NK-92 (cell line): ENCODE results near the gene UBN1.

Experiments used
- DNase-seq: peaks from one replicate; lab custom pipeline; 2025; ENCODE audit not compliant: unreplicated experiment; lab: John Stamatoyannopoulos, UW

UBN1 gene

GRCh38 chr16:4820652-4821051, 26.6 kb upstream of the UBN1 start:
- no peak for DNase-seq

GRCh38 chr16:4825196-4825595, 22.1 kb upstream of the UBN1 start:
- DNase-seq = no peak

- DNase-seq = no peak
These were observed 20.8 kb upstream of the UBN1 start for GRCh38 chr16:4826526-4826925.

- DNase-seq = no peak
These were observed 20.3 kb upstream of the UBN1 start for GRCh38 chr16:4826980-4827379.

- DNase-seq = no peak
These were observed 18.5 kb upstream of the UBN1 start for GRCh38 chr16:4828567-4829321.

GRCh38 chr16:4830408-4830807, 16.9 kb upstream of the UBN1 start:
- no peak for DNase-seq

GRCh38 chr16:4831616-4832015, 15.7 kb upstream of the UBN1 start:
- no peak for DNase-seq

GRCh38 chr16:4832698-4833343, 14.5 kb upstream of the UBN1 start:
- DNase-seq = no peak

- DNase-seq = no peak
These were observed 13.7 kb upstream of the UBN1 start for GRCh38 chr16:4833584-4833983.

GRCh38 chr16:4836727-4837126, 10.6 kb upstream of the UBN1 start:
- no peak for DNase-seq

- no peak for DNase-seq
These were observed 9.4 kb upstream of the UBN1 start for GRCh38 chr16:4837733-4838501.

- no peak for DNase-seq
These were observed 7.3 kb upstream of the UBN1 start for GRCh38 chr16:4839942-4840341.

GRCh38 chr16:4840984-4841383, 6.3 kb upstream of the UBN1 start:
- DNase-seq = no peak

GRCh38 chr16:4846503-4846900, 779 bp upstream of the UBN1 start:
- DNase-seq = no peak

GRCh38 chr16:4847774-4848587, 700 bp downstream of the UBN1 start:
- no peak for DNase-seq

GRCh38 chr16:4850211-4850610, 2.9 kb downstream of the UBN1 start:
- DNase-seq = no peak

GRCh38 chr16:4852221-4852872, 5.1 kb downstream of the UBN1 start:
- DNase-seq = no peak

GRCh38 chr16:4855371-4855770, 8.1 kb downstream of the UBN1 start:
- DNase-seq = no peak

- no peak for DNase-seq
These were observed 8.5 kb downstream of the UBN1 start for GRCh38 chr16:4855804-4856203.

- DNase-seq = no peak
These were observed 12.1 kb downstream of the UBN1 start for GRCh38 chr16:4859190-4859899.
